HUES48 (cell line): ENCODE measurements around the gene SYNC.
"Not testable (repeated sequence)": the region's sequence is repeated elsewhere in the genome, so short reads cannot be mapped to it uniquely, and the experiment has no call there.

Experiments used
- H3K27ac ChIP-seq: one replicate; pipeline ENCODE4 v1.7.0; 2013; ENCODE audit warnings: low read depth, low read length, inconsistent platforms
- H3K27me3 ChIP-seq: 2 replicates; pipeline ENCODE4 v1.6.1; 2013; ENCODE audit warnings: mild to moderate bottlenecking, low read length; ENCODE audit not compliant: control insufficient read depth, insufficient read depth
- H3K36me3 ChIP-seq: 2 replicates; pipeline ENCODE4 v1.6.1; 2013; ENCODE audit warnings: low read length; ENCODE audit not compliant: control insufficient read depth, insufficient read depth
- H3K4me1 ChIP-seq: 2 replicates; pipeline ENCODE4 v1.6.1; 2013; ENCODE audit warnings: mild to moderate bottlenecking, low read length; ENCODE audit not compliant: control insufficient read depth, insufficient read depth
- H3K4me3 ChIP-seq: 2 replicates; pipeline ENCODE4 v1.5.1; 2013; ENCODE audit warnings: mild to moderate bottlenecking, low read depth, low read length
- H3K9ac ChIP-seq: 2 replicates; pipeline ENCODE4 v1.6.1; 2013; ENCODE audit warnings: mild to moderate bottlenecking, low read depth, low read length, moderate library complexity
- H3K9me3 ChIP-seq: 2 replicates; pipeline ENCODE4 v1.6.1; 2013; ENCODE audit warnings: low read length; ENCODE audit not compliant: control insufficient read depth, insufficient read depth

SYNC gene

DNA sequence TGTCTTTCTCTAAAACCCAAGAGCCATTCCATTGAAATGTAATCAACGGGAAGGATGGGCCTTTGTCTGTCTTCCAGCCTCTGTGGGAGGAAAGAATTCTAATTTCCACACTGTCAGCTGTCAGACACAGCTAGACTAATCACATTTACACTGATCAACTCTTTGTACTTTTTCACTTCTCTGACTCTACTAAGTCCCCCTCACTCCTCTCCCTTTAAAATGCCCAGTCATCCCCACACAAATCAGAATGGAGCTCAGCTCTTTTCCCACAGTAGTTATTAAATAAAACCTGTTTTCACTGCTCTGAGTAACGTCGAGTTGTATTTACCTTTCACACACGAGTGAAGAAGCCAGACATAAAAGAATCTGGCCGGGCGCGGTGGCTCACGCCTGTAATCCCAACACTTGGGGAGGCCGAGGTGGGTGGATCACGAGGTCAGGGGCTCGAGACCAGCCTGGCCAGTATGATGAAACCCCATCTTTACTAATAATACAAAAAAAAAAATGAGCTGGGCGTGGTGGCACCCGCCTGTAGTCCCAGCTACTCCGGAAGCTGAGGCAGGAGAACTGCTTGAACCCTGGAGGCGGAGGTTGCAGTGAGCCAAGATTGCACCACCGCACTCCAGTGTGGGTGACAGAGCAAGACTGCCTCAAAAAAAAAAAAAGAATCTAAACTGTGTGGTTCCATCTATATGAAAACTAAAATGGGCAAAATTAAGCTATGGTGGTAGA, 65.5 kb downstream of the SYNC start:
- Histone ChIP-seq H3K9me3 (no peaks in the 10 kb centered on the region), H3K27me3 (no peaks in the 10 kb centered on the region), H3K4me1 (peaks cover 44% of the 10 kb centered on the region), H3K4me3 (no peak overlapping the region), H3K36me3 (peaks cover 13% of the 10 kb centered on the region), H3K9ac (no peak overlapping the region), H3K27ac (peak overlapping the region; percentile 73)

DNA sequence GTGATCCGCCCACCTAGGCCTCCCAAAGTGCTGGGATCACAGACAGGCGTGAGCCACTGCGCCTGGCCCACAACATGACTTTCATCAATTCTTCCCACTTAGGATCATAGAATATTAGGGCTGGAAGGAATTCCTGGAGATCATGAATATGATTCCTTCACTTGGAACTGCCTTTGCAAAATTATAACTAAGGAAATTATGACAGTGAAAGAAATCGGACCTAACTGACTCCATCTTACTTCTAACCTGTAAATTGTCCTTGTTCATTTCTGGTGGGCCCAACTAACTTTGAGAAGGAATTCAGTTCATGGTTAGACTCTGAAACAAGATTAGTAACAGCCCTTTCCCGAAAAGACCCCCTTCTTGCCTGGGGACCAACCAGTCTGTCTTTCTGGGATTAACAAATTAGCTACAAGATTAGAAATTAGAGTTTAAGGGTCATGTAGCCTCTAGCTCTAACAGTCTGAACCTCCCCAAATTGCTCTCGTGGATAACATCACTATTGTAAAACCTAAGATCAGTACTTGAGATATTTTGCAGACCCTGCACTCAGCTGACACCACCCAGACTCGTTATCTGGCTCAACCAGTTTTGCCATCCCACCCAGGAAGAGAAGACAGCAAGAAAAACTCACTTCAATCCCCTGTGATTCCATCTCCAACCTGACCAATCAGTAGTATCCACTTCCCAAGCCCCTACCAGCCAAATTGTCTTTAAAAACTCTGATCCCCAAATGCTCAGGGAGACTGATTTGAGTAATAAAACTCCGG, 66.9 kb downstream of the SYNC start:
- H3K4me3 ChIP-seq, result no peak overlapping the region
- H3K27ac ChIP-seq, result no peak overlapping the region
- no peaks in the 10 kb centered on the region for H3K9me3 ChIP-seq
- H3K36me3 ChIP-seq, result peaks cover 22% of the 10 kb centered on the region
- H3K9ac ChIP-seq, result no peak overlapping the region
- H3K4me1 ChIP-seq, result peaks cover 41% of the 10 kb centered on the region
- H3K27me3 ChIP-seq, result no peaks in the 10 kb centered on the region

DNA sequence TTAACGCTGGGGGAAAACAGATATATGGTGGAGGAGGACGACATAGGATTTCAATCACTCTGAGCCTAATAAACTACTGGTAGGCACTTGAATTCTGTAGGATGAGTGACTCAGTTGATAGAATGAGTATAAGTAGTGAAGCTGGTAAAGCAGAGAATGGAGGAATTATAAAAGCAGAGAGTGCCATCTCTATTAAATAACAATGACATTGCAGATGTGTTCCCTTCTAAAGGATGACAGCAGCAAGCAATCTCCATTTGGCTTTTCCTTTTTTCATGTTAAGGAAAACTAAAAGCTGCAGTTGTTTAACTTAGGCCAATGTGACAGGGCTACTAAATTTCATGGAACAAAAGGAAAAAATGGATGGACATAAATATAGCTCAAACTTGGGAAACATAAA, 69.7 kb downstream of the SYNC start:
- Histone ChIP-seq H3K4me1 (peaks cover 40% of the 10 kb centered on the region), H3K27me3 (no peaks in the 10 kb centered on the region), H3K9ac (no peak overlapping the region), H3K4me3 (peak overlapping the region; percentile 5; the same call in 1 of the 2 replicates), H3K36me3 (peaks cover 34% of the 10 kb centered on the region), H3K9me3 (no peaks in the 10 kb centered on the region), H3K27ac (peak overlapping the region; percentile 73)

DNA sequence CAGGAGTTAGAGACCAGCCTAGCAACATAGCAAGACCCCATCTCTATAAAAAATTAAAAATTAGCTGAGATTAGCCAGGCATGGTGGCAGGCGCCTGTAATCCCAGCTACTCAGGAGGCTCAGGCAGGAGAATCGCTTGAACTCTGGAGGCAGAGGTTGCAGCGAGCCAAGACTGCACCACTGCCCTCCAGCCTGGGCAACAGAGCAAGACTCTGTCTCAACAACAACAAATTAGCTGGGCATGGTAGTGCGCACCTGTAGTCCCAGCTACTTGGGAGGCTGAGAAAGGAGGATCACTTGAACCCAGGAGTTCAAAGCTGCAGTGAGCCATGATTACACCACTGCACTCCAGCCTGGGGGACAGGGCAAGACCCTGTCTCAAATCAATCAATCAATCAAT, 72.4 kb downstream of the SYNC start:
- Histone ChIP-seq H3K36me3 (peaks cover 50% of the 10 kb centered on the region), H3K4me1 (peaks cover 18% of the 10 kb centered on the region)
- not testable (repeated sequence) for H3K27ac ChIP-seq, H3K9me3 ChIP-seq, H3K9ac ChIP-seq, H3K27me3 ChIP-seq, H3K4me3 ChIP-seq
